Mucosa of gallbladder (tissue), 1 donor: ENCODE measurements around the gene POLQ. TPM values are rescaled to one million over a fixed set of nuclear protein-coding genes. Genes with fewer than 3 reads are reported as not detected.
"Not testable (repeated sequence)": the region's sequence is repeated elsewhere in the genome, so short reads cannot be mapped to it uniquely, and the experiment has no call there.

Experiments used
- DNase-seq: peaks from one replicate; pipeline ENCODE4 v3.0.0-alpha.2; 2020; ENCODE audit warnings: low spot score
- total RNA-seq: library from RNA; stranded (reverse); gene quantifications from one replicate; pipeline ENCODE4 v1.2.1, GENCODE V29; 2021
- donor health status: DM: no; HTN: no; CAD: no.

The POLQ gene
- total RNA-seq, 1 donor from 2014 or later: 0.37 TPM

GRCh38 chr3:121508389-121508788, 37.4 kb downstream of the POLQ start:
- DNase-seq: peak; percentile 37

- DNase-seq: no peak
These were observed 40.5 kb downstream of the POLQ start for GRCh38 chr3:121505256-121505655.

GRCh38 chr3:121504618-121505017, 41.2 kb downstream of the POLQ start:
- no peak for DNase-seq

- no peak for DNase-seq
These were observed 49.0 kb downstream of the POLQ start for GRCh38 chr3:121496786-121497185.

- no peak for DNase-seq
These were observed 52.4 kb downstream of the POLQ start for GRCh38 chr3:121493431-121493830.

GRCh38 chr3:121491683-121492320, 54.0 kb downstream of the POLQ start:
- no peak for DNase-seq

- DNase-seq: no peak
These were observed 55.6 kb downstream of the POLQ start for GRCh38 chr3:121490161-121490560.

- peak; percentile 28 for DNase-seq
These were observed 57.2 kb downstream of the POLQ start for GRCh38 chr3:121488628-121489027.

- DNase-seq: no peak
These were observed 62.5 kb downstream of the POLQ start for GRCh38 chr3:121483290-121483689.

GRCh38 chr3:121482660-121483059, 63.1 kb downstream of the POLQ start:
- no peak for DNase-seq

GRCh38 chr3:121481106-121481880, 64.5 kb downstream of the POLQ start:
- no peak for DNase-seq

- DNase-seq: no peak
These were observed 68.2 kb downstream of the POLQ start for GRCh38 chr3:121477589-121477988.

GRCh38 chr3:121473001-121473400, 72.8 kb downstream of the POLQ start:
- DNase-seq: no peak

GRCh38 chr3:121467085-121467484, 78.7 kb downstream of the POLQ start:
- no peak for DNase-seq

GRCh38 chr3:121463745-121464144, 82.0 kb downstream of the POLQ start:
- no peak for DNase-seq

- no peak for DNase-seq
These were observed 83.2 kb downstream of the POLQ start for GRCh38 chr3:121462565-121462964.

GRCh38 chr3:121451752-121452151, 94.0 kb downstream of the POLQ start:
- not testable (repeated sequence) for DNase-seq

GRCh38 chr3:121443456-121443855, 102.3 kb downstream of the POLQ start:
- no peak for DNase-seq

- DNase-seq: peak; percentile 20
These were observed 109.1 kb downstream of the POLQ start for GRCh38 chr3:121436641-121437040.

- no peak for DNase-seq
These were observed 109.7 kb downstream of the POLQ start for GRCh38 chr3:121436074-121436473.

- peak; percentile 48 for DNase-seq
These were observed 113.9 kb downstream of the POLQ start for GRCh38 chr3:121431726-121432517.

- DNase-seq: no peak
These were observed 115.0 kb downstream of the POLQ start for GRCh38 chr3:121430664-121431215.
